Fibroblast of villous mesenchyme (primary cell): Measurements from ENCODE around the gene RNF149. TPM values are rescaled to one million over a fixed set of nuclear protein-coding genes. Genes with fewer than 3 reads are reported as not detected.

Experiments used
- DNase-seq: peaks from one replicate; pipeline ENCODE4 v3.0.0-alpha.2; 2010; ENCODE audit warnings: low read depth
- H3K4me3 ChIP-seq: 2 replicates; pipeline ENCODE4 v1.5.1; 2011; ENCODE audit warnings: low read depth, mild to moderate bottlenecking, low read length
- total RNA-seq: library from RNA; depleted of rRNA; stranded (reverse); fragments of >200 nt; gene quantifications from 2 replicates; pipeline ENCODE4 v1.2.3, GENCODE V29; 2012
- TF ChIP-seq, protein P1 (sequence below): IDR thresholded peaks from 2 replicates; pipeline ENCODE4 v1.5.1; 2012; ENCODE audit warnings: low read depth, mild to moderate bottlenecking, low read length; ENCODE audit not compliant: insufficient read depth

The RNF149 gene
- total RNA-seq, 1 donor: 53.5 TPM

DNA sequence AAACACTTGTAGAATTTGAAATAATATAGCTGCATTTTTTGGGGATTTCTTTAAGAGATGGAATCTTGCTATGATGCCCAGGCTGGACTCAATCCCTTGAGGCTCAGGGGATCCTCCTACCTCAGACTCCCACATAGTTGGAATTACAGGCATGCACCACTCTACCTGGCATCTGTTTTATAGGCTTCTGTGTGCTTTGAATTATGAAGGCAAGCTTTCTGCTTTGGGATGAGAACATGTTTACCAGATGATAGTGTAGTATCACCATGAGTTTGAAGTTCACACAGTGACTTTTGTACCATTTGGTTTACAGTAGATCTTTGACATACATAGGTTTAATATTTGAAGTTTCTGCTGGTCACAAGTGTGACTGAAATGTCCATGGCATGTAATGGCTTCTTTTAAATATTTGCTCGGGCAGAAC lies 45.1 kb downstream of the RNF149 start:
- H3K4me3 ChIP-seq: no peak overlapping the region
- DNase-seq: no peak
- TF ChIP-seq, protein P1, sequence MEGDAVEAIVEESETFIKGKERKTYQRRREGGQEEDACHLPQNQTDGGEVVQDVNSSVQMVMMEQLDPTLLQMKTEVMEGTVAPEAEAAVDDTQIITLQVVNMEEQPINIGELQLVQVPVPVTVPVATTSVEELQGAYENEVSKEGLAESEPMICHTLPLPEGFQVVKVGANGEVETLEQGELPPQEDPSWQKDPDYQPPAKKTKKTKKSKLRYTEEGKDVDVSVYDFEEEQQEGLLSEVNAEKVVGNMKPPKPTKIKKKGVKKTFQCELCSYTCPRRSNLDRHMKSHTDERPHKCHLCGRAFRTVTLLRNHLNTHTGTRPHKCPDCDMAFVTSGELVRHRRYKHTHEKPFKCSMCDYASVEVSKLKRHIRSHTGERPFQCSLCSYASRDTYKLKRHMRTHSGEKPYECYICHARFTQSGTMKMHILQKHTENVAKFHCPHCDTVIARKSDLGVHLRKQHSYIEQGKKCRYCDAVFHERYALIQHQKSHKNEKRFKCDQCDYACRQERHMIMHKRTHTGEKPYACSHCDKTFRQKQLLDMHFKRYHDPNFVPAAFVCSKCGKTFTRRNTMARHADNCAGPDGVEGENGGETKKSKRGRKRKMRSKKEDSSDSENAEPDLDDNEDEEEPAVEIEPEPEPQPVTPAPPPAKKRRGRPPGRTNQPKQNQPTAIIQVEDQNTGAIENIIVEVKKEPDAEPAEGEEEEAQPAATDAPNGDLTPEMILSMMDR: no peak

DNA sequence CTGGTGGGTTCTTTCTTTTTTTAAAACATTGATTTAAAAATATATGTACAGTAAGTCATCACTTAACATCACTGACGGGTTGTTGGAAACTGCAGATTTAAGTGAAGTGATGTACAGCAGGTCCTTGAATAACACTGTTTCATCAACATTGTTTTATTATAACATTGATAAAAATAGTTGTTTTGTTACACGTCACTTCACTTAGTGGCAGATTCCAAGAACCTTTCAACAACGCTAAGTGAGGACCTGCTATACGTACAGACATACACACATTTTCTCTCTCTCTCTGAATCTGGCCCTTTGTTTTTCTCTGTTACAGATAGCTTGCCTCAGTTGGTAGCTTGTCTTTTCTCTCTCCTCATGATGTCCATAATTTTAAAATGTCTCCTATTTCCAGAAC lies 46.4 kb downstream of the RNF149 start:
- TF ChIP-seq, protein P1: no peak
- no peak for DNase-seq
- no peak overlapping the region for H3K4me3 ChIP-seq

DNA sequence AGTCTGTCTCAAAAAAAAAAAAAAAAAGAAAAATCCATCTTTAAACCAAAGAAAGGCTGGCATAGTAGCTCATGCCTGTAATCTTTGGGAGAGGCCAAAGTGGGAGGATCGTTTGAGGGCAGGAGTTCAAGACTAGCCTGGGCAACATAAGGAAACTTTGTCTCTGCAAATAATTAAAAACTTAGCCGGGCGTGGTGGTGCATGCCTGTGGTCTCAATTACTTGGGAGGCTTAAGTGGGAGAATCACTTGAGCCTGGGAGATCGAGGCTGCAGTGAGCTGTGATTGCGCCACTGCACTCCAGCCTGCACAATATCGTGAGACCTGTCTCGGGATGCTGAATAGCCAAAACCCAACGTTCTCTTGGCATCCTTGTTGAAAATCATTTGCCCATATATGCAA lies 49.7 kb downstream of the RNF149 start:
- TF ChIP-seq, protein P1: no peak
- no peak for DNase-seq
- H3K4me3 ChIP-seq: no peak overlapping the region

DNA sequence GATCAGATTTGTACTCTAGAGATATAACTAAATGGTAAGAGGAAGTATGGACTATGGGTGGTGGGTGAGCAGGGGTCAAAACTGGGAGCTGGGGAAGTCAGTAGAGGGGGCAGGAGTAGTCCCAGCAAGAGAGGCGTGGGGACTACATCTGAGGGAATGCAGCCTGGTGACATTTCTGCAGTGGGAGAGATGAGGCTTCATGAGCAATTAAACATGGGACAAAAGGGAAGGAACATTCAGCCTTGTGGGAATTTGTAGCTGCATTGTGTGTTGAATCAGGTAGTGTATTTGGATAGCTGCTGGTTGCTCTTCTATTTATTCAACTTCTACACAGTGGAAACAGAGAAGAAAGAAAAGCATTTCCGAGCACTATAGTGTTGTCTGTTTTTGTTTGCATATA lies 52.2 kb downstream of the RNF149 start:
- H3K4me3 ChIP-seq: no peak overlapping the region
- DNase-seq: no peak
- TF ChIP-seq, protein P1: no peak

DNA sequence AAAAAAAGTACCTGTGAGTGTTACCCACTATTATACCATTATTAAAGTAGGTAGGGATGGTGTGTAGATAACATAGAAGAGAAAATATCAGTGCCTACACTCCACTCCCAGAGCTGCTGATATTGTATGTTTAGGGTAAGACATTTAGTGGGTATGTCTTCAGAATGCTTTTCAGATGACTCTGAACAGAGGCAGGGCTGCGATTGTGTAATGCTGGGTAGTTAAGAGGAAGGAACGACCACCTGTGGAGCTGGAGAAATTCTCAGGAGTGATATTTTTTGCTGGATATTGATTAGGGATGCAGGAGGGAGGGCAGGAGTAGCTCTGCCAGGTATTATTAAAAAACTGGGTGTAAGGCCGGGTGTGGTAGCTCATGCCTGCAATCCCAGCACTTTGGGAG lies 53.0 kb downstream of the RNF149 start:
- no peak overlapping the region for H3K4me3 ChIP-seq
- TF ChIP-seq, protein P1: no peak
- DNase-seq: peak; percentile 45

DNA sequence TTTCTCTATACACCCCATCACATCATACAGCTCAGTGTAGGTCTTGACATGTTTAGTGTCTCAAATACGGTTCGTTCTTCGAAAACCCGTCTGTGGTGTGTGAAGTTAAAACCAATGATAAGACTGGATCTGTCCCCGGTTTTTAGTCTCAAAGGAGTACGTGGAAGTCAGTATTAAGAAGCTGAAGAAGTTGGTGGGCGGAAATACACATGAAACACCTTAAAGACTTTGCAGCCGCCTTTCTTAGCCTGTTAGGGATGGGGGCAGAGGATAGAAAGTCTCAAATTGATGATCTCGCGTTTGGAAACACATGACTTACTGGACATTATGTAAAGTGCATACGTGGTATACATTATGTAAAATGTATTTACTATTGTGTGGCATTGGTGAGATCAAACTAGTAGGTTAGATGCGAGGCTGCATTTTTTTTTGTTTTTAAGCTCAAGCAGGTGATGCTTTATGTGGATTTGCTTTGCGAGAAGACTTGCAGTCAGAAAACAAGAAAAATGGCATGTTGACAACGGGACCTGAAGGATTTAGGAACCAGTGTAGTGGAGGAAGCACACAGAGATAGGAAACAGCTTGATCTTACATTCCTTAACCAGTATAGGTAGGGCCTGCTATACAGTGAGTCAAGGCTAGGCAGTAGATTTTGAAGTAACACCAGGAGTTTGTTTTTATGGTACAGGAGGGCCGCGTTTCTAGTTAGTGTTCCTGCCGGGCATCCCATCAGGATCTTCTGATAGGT lies 54.6 kb downstream of the RNF149 start:
- TF ChIP-seq, protein P1: no peak
- DNase-seq: peak; percentile 23
- peak overlapping the region; percentile 94 for H3K4me3 ChIP-seq

DNA sequence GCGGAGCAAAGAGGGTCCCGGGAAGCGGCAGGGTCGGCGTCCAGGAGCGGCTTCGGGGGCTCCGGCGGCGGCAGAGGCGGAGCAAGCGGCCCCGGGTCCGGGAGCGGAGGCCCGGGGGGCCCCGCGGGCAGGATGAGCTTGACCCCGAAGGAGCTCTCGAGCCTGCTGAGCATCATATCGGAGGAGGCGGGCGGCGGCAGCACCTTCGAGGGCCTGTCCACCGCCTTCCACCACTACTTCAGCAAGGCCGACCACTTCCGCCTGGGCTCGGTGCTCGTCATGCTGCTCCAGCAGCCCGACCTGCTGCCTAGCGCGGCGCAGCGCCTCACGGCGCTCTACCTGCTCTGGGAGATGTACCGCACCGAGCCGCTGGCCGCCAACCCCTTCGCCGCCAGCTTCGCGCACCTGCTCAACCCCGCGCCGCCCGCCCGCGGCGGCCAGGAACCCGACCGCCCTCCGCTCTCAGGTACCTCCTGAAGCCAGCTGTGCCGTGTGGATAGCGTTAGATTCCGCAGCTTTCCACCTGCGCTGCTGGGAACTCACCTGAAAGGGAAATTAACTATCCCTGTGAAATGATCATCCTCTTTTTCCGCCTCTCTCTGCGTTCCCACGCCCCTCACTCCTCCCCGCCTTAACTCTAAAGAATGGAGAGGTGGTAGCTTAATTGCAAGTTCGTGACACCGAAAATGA lies 55.3 kb downstream of the RNF149 start:
- DNase-seq: peak; percentile 73
- TF ChIP-seq, protein P1: no peak
- H3K4me3 ChIP-seq: peak overlapping the region; percentile 94
